Measurements from ENCODE around the gene NME4. TPM values are rescaled to one million over a fixed set of nuclear protein-coding genes. Genes with fewer than 3 reads are reported as not detected.
"Not testable (repeated sequence)": the region's sequence is repeated elsewhere in the genome, so short reads cannot be mapped to it uniquely, and the experiment has no call there.

The NME4 gene
- total RNA-seq (10 to 100 TPM; 34.9 to 35.4 TPM), polyA plus RNA-seq (10 to 100 TPM; 54.4 to 61.7 TPM)

- peak in 3 of 5 donors; percentile 22 to 33 (median 23) for DNase-seq
- H3K27me3 ChIP-seq (ENCODE audit: insufficient read depth, low read length): no peaks in the 10 kb centered on the region
- Mint-ChIP-seq H3K9me3 (no peaks in the 10 kb centered on the region), H3K36me3 (peaks cover 0 to 4% of the 10 kb centered on the region in 2 donors), H3K4me3 (peak within 1 kb of the TSS; percentile 86 to 92 (median 89)), H3K4me1 (peaks cover 12 to 33% (median 18%) of the 10 kb centered on the region in 4 donors), H3K27me3 (no peaks in the 10 kb centered on the region), H3K27ac (peak within 1 kb of the TSS; percentile 84 to 92 (median 90))
- peaks cover 20% of the 10 kb centered on the region for H3K4me1 ChIP-seq (ENCODE audit: insufficient read depth, low read length)
- no peak within 1 kb of the TSS for H3K27ac ChIP-seq (ENCODE audit: low read depth, low read length)
- no peaks in the 10 kb centered on the region for H3K9me3 ChIP-seq (ENCODE audit: control insufficient read depth in 1 of 2, low read length in 2 of 2)
- H3K36me3 ChIP-seq (ENCODE audit: insufficient read depth, low read length): no peaks in the 10 kb centered on the region
- POLR2A ChIA-PET (ENCODE audit: partially characterized antibody): interaction anchor here (1.0 to 1.2 kb wide), 2 partner anchors 13 to 298 kb away, joined by 3 to 4 read pairs; no protein-coding TSS in a partner anchor
- intact Hi-C loops (cut with micrococcal nuclease): no loop called here
- peak within 1 kb of the TSS in 1 of 2 donors; percentile 19 for H3K4me3 ChIP-seq (ENCODE audit: low read length in 2 of 2)
- CTCF ChIA-PET (ENCODE audit: partially characterized antibody): no interaction called here
These were observed at the start of gene NME4 for GRCh38 chr16:397135-397661. Gene NME4, plus strand, starts transcription at chr16:397199. Its CDS starts 24 bp downstream, at chr16:397223.

- Histone ChIP-seq H3K36me3 (ENCODE audit: insufficient read depth, low read length) (peaks cover 13% of the 10 kb centered on the region), H3K27me3 (ENCODE audit: insufficient read depth, low read length) (no peaks in the 10 kb centered on the region), H3K4me1 (ENCODE audit: insufficient read depth, low read length) (peaks cover 71% of the 10 kb centered on the region), H3K27ac (ENCODE audit: low read depth, low read length) (no peak overlapping the region), H3K9me3 (ENCODE audit: control insufficient read depth in 1 of 2, low read length in 2 of 2) (no peaks in the 10 kb centered on the region), H3K4me3 (ENCODE audit: low read length in 2 of 2) (no peak overlapping the region)
- Mint-ChIP-seq H3K9me3 (no peaks in the 10 kb centered on the region), H3K27ac (peak overlapping the region; percentile 14 to 81 (median 54)), H3K4me1 (peaks cover 45 to 91% (median 72%) of the 10 kb centered on the region in 4 donors), H3K36me3 (peaks cover 26 to 59% of the 10 kb centered on the region in 2 donors), H3K4me3 (peak overlapping the region in 2 of 8 donors; percentile 27 to 67), H3K27me3 (no peaks in the 10 kb centered on the region)
- intact Hi-C loops (cut with micrococcal nuclease): no loop called here
- ChIA-PET POLR2A (ENCODE audit: partially characterized antibody) (interaction anchor here (1.0 kb wide), 1 partner anchor 112 kb away, joined by 3 read pairs; the partner anchor contains the start of gene FAM234A), CTCF (ENCODE audit: partially characterized antibody) (no interaction called here)
- DNase-seq: no peak
These were observed 49.8 kb upstream of the NME4 start for GRCh38 chr16:347203-347602.

- H3K36me3 ChIP-seq (ENCODE audit: insufficient read depth, low read length); H3K27me3 ChIP-seq (ENCODE audit: insufficient read depth, low read length); H3K27ac ChIP-seq (ENCODE audit: low read depth, low read length); DNase-seq; H3K9me3 Mint-ChIP-seq; H3K27me3 Mint-ChIP-seq; H3K4me3 ChIP-seq (ENCODE audit: low read length in 2 of 2); intact Hi-C loops (cut with micrococcal nuclease); H3K9me3 ChIP-seq (ENCODE audit: control insufficient read depth in 1 of 2, low read length in 2 of 2): not testable (repeated sequence)
- H3K4me1 ChIP-seq (ENCODE audit: insufficient read depth, low read length): peaks cover 65% of the 10 kb centered on the region
- Mint-ChIP-seq H3K27ac (peak overlapping the region in 2 of 7 donors; percentile 35 to 65), H3K36me3 (peaks cover 21 to 52% of the 10 kb centered on the region in 2 donors), H3K4me3 (peak overlapping the region in 2 of 8 donors; percentile 20 to 69), H3K4me1 (peaks cover 37 to 81% (median 64%) of the 10 kb centered on the region in 4 donors)
- ChIA-PET CTCF (ENCODE audit: partially characterized antibody) (interaction anchor here (2.1 kb wide), 1 partner anchor 113 kb away, joined by 10 read pairs; the partner anchor contains the start of gene FAM234A), POLR2A (ENCODE audit: partially characterized antibody) (interaction anchor here (0.9 to 1.5 kb wide), 2 partner anchors 52 to 122 kb away, joined by 3 read pairs; partner anchors contain the start of gene DECR2)
These were observed 48.5 kb upstream of the NME4 start for GRCh38 chr16:348495-348894.

- no peak overlapping the region for H3K27ac ChIP-seq (ENCODE audit: low read depth, low read length)
- H3K36me3 ChIP-seq (ENCODE audit: insufficient read depth, low read length): peaks cover 5% of the 10 kb centered on the region
- peaks cover 72% of the 10 kb centered on the region for H3K4me1 ChIP-seq (ENCODE audit: insufficient read depth, low read length)
- H3K27ac Mint-ChIP-seq: peak overlapping the region in 3 of 7 donors; percentile 5 to 66 (median 49)
- POLR2A ChIA-PET (ENCODE audit: partially characterized antibody): interaction anchor here (0.7 to 1.8 kb wide), 5 partner anchors 33 to 1916 kb away, joined by 3 to 4 read pairs (median 3); partner anchors contain the start of genes DECR2 and PGAP6
- no peak overlapping the region for H3K4me3 ChIP-seq (ENCODE audit: low read length in 2 of 2)
- CTCF ChIA-PET (ENCODE audit: partially characterized antibody): interaction anchor here (0.6 to 2.1 kb wide), 3 partner anchors 96 to 114 kb away, joined by 3 to 10 read pairs (median 3); partner anchors contain the start of gene FAM234A
- peaks cover 39 to 80% (median 67%) of the 10 kb centered on the region in 4 donors for H3K4me1 Mint-ChIP-seq
- intact Hi-C loops (cut with micrococcal nuclease): no loop called here
- peaks cover 21 to 48% of the 10 kb centered on the region in 2 donors for H3K36me3 Mint-ChIP-seq
- DNase-seq: no peak
- H3K9me3 ChIP-seq (ENCODE audit: control insufficient read depth in 1 of 2, low read length in 2 of 2): no peaks in the 10 kb centered on the region
- peak overlapping the region in 4 of 8 donors; percentile 17 to 71 (median 39) for H3K4me3 Mint-ChIP-seq
- no peaks in the 10 kb centered on the region for H3K27me3 ChIP-seq (ENCODE audit: insufficient read depth, low read length)
- no peaks in the 10 kb centered on the region for H3K9me3 Mint-ChIP-seq
- H3K27me3 Mint-ChIP-seq: no peaks in the 10 kb centered on the region
These were observed 47.8 kb upstream of the NME4 start for GRCh38 chr16:349211-349610.

- Histone ChIP-seq H3K27me3 (ENCODE audit: insufficient read depth, low read length) (no peaks in the 10 kb centered on the region), H3K36me3 (ENCODE audit: insufficient read depth, low read length) (no peaks in the 10 kb centered on the region), H3K9me3 (ENCODE audit: control insufficient read depth in 1 of 2, low read length in 2 of 2) (no peaks in the 10 kb centered on the region), H3K4me1 (ENCODE audit: insufficient read depth, low read length) (peaks cover 80% of the 10 kb centered on the region), H3K27ac (ENCODE audit: low read depth, low read length) (no peak overlapping the region), H3K4me3 (ENCODE audit: low read length in 2 of 2) (no peak overlapping the region)
- H3K4me3 Mint-ChIP-seq: peak overlapping the region; percentile 25 to 93 (median 50)
- H3K4me1 Mint-ChIP-seq: peaks cover 37 to 82% (median 66%) of the 10 kb centered on the region in 4 donors
- H3K36me3 Mint-ChIP-seq: peaks cover 21 to 41% of the 10 kb centered on the region in 2 donors
- peak overlapping the region in 5 of 7 donors; percentile 48 to 82 (median 68) for H3K27ac Mint-ChIP-seq
- no peaks in the 10 kb centered on the region for H3K27me3 Mint-ChIP-seq
- ChIA-PET POLR2A (ENCODE audit: partially characterized antibody) (interaction anchor here (0.7 to 1.8 kb wide), 2 partner anchors 32 to 1915 kb away, joined by 3 to 4 read pairs; partner anchors contain the start of gene PGAP6), CTCF (ENCODE audit: partially characterized antibody) (interaction anchor here (0.7 to 2.1 kb wide), 3 partner anchors 17 to 144 kb away, joined by 3 to 10 read pairs (median 4); partner anchors contain the start of gene FAM234A)
- intact Hi-C loops (cut with micrococcal nuclease): no loop called here
- no peaks in the 10 kb centered on the region for H3K9me3 Mint-ChIP-seq
- DNase-seq: no peak
These were observed 46.8 kb upstream of the NME4 start for GRCh38 chr16:350203-350602.

GRCh38 chr16:351804-352520 is 45.0 kb upstream of the NME4 start:
- no peak for DNase-seq
- Histone ChIP-seq H3K27me3 (ENCODE audit: insufficient read depth, low read length) (no peaks in the 10 kb centered on the region), H3K36me3 (ENCODE audit: insufficient read depth, low read length) (no peaks in the 10 kb centered on the region), H3K4me3 (ENCODE audit: low read length in 2 of 2) (peak overlapping the region in 1 of 2 donors; percentile 50), H3K27ac (ENCODE audit: low read depth, low read length) (peak overlapping the region; percentile 57), H3K4me1 (ENCODE audit: insufficient read depth, low read length) (peaks cover 78% of the 10 kb centered on the region), H3K9me3 (ENCODE audit: control insufficient read depth in 1 of 2, low read length in 2 of 2) (no peaks in the 10 kb centered on the region)
- Mint-ChIP-seq H3K27me3 (no peaks in the 10 kb centered on the region), H3K4me1 (peaks cover 32 to 77% (median 56%) of the 10 kb centered on the region in 4 donors), H3K4me3 (peak overlapping the region; percentile 92 to 96 (median 93)), H3K9me3 (no peaks in the 10 kb centered on the region), H3K27ac (peak overlapping the region; percentile 88 to 97 (median 94)), H3K36me3 (peaks cover 8 to 27% of the 10 kb centered on the region in 2 donors)
- intact Hi-C loops (cut with micrococcal nuclease): loop anchor here (1.0 to 2.0 kb wide), 6 partner anchors 19 to 299 kb away; partner anchors contain the start of genes FAM234A, MRPL28, POLR3K and RAB11FIP3
- CTCF ChIA-PET (ENCODE audit: partially characterized antibody): interaction anchor here (0.8 to 2.1 kb wide), 6 partner anchors 9 to 124 kb away, joined by 3 to 9 read pairs (median 4); partner anchors contain the start of gene FAM234A
- POLR2A ChIA-PET (ENCODE audit: partially characterized antibody): interaction anchor here (0.6 to 3.1 kb wide), 9 partner anchors 8 to 123 kb away, joined by 3 to 25 read pairs (median 4); partner anchors contain the start of genes DECR2, FAM234A, LUC7L and PGAP6
